Astrocyte of the spinal cord (primary cell): Measurements from ENCODE around the gene SNUPN.
A peak's percentile ranks its signal among the peaks of the same experiment; 100 is the strongest.

Experiments
- DNase-seq: peaks from one replicate; pipeline ENCODE4 v3.0.0; 2011; ENCODE audit warnings: low read depth, low spot score
- H3K4me3 ChIP-seq: 2 replicates; pipeline ENCODE4 v1.5.1; 2011; ENCODE audit warnings: low read depth, mild to moderate bottlenecking, low read length, moderate library complexity
- CTCF ChIP-seq: IDR thresholded peaks from 2 replicates; pipeline ENCODE4 v1.5.1; 2012; ENCODE audit warnings: low read depth, mild to moderate bottlenecking, low read length, inconsistent platforms
- in situ Hi-C: cut with HindIII; loops from 2 replicates; pipeline ENCODE4 v1.10.0; 2017; ENCODE audit warnings: low sequenced_read_pairs

SNUPN gene

DNA sequence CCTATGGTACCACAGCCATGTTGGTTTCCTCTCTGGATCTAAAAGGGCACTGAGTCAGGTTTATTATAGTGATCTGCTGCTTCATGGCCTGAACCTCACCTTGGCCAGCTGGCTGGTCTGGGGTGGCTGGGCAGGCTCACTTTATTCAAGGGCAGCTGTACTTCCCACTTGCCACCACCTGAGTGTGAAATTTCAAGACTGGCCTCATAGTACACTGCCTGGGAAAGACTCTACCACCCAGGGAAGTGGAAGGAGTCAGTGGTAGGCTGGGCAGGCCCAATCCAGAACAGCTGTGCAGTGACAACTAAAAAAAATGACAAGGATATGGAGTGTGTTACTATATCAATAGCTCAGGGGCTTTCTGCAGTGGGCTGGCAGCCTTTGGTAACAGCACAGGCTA, 8.8 kb downstream of the SNUPN start:
- H3K4me3 ChIP-seq = no peak overlapping the region
- DNase-seq = no peak

DNA sequence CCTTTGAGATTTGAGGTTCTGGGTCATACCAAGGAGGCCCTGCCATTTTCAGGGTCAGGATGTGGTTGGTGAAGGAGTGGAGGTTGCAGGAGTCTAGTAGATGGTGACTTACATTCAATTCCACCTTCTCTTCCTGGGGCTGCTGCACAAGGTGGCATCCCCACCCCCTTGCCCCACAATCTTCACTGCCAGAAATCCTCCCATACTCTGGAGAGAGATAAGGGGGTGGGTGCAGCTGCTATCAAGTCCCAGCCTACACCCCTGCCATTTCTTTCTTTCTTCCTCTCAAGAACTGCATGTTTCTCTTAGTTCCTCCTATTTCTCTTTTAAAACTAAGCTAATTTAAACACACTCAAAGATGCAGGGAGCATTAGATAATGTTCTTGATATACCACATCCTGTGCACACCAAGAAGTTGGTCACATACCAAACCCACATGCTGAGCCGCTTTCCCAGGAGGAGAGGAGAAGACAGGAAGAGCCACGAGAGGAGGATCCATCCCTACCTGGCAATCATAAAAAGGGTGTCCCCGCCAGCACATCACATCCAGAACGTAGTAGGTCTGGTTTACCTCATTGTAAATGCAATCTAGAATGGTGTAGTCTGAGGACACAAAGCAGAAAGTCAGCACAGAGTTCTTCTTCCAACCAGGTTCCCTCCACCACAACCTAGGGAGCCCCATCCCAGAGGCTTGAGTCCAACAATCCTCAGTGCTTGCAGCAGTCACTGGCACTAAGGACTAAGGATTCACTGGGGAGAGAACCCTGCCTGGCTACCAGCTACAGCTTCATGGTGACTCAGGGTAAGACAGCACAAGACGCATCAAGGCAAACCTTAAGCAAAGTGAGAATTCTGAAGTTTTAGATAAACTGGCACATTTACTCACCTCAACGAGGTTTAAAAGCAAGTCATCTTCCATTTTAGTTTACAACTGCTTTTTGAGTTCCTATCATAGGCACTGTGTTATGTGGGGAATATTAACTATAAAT, 18.5 kb downstream of the SNUPN start:
- TF ChIP-seq CTCF = no peak
- in situ Hi-C loops = no loop called here
- peak; percentile 67 for DNase-seq
- H3K4me3 ChIP-seq = no peak overlapping the region

More for the DNA sequence above, 8.8 kb downstream of the SNUPN start:
- TF ChIP-seq CTCF = no peak
- in situ Hi-C loops = no loop called here

DNA sequence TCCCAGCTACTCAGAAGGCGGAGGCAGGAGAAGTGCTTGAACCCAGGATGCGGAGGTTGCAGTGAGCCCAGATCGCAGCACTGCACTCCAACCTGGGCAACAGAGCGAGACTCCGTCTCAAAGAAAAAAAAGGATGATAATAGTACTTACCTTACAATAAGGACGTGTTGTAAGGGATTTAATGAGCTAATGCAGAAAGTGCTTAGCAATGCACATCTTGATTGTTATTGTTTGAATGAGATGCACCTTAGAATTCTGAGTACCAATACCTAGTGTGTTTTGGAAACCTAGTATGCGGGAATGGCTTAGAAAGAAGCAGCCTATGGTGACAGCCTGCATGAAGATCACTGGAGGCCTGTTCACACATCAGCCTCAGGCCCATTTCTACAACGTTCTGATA, 19.5 kb downstream of the SNUPN start:
- no peak for TF ChIP-seq CTCF
- in situ Hi-C loops = no loop called here
- no peak for DNase-seq
- H3K4me3 ChIP-seq = no peak overlapping the region

GRCh38 chr15:75599401-75599800, 26.1 kb downstream of the SNUPN start:
- no peak overlapping the region for H3K4me3 ChIP-seq
- TF ChIP-seq CTCF = no peak
- no peak for DNase-seq
- in situ Hi-C loops = no loop called here

GRCh38 chr15:75598361-75598760, 27.2 kb downstream of the SNUPN start:
- no peak overlapping the region for H3K4me3 ChIP-seq
- no peak for TF ChIP-seq CTCF
- in situ Hi-C loops = no loop called here
- DNase-seq = no peak

DNA sequence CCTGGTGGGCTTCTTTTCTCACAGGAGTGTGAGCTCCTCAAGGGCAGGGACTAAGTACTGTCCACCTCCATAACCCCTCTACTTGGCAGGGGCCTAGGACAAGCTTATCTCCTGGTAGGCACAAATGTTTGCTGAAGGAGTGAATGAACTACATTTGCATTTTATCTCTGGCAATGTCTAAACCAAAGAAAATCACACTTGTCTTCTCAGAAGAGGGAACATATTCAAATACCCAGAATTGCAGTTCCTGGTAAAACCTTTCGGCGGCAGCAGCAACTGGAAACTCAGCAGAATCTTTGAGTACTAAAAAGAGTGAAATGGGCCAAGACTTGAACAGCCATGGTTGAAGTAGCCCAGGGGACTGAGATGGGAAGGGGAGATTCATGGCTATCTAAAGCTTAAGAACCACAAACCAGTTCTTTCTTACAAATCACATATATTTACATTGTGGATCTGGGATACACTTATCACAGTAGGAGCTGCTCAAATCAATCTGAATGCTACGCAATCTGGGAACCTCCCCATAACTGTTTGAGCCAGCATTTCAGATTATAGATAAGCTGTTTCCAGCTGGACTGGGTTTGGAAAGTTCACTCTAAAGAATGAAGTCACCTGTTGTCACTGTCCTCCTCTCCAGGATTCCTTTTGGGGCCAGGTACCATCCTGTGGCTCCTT, 27.7 kb downstream of the SNUPN start:
- no peak overlapping the region for H3K4me3 ChIP-seq
- in situ Hi-C loops = no loop called here
- peak; percentile 58 for TF ChIP-seq CTCF
- DNase-seq = no peak
